ENCODE measurements around the gene GPBAR1.

The GPBAR1 gene

GRCh38 chr2:218244665-218245064 lies 16.1 kb upstream of the GPBAR1 start:
- no peak for DNase-seq (ENCODE audit: low read depth)

- DNase-seq (ENCODE audit: low read depth), result no peak
Measured at GRCh38 chr2:218245214-218245613, 15.6 kb upstream of the GPBAR1 start.

GRCh38 chr2:218249691-218250090 lies 11.1 kb upstream of the GPBAR1 start:
- DNase-seq (ENCODE audit: low read depth), result no peak

GRCh38 chr2:218252509-218253231 lies 8.1 kb upstream of the GPBAR1 start:
- peak; percentile 40 for DNase-seq (ENCODE audit: low read depth)

GRCh38 chr2:218253232-218253625 lies 7.6 kb upstream of the GPBAR1 start:
- no peak for DNase-seq (ENCODE audit: low read depth)

GRCh38 chr2:218255446-218255845 lies 5.4 kb upstream of the GPBAR1 start:
- DNase-seq (ENCODE audit: low read depth), result peak; percentile 52

- no peak for DNase-seq (ENCODE audit: low read depth)
Measured at GRCh38 chr2:218256612-218257350, 4.0 kb upstream of the GPBAR1 start.

GRCh38 chr2:218257390-218257981 lies 3.3 kb upstream of the GPBAR1 start:
- no peak for DNase-seq (ENCODE audit: low read depth)

- peak; percentile 47 for DNase-seq (ENCODE audit: low read depth)
Measured at GRCh38 chr2:218259099-218259961, 1.5 kb upstream of the GPBAR1 start.

GRCh38 chr2:218260166-218260565 lies 649 bp upstream of the GPBAR1 start:
- no peak for DNase-seq (ENCODE audit: low read depth)

GRCh38 chr2:218261423-218262236 lies 815 bp downstream of the GPBAR1 start:
- no peak for DNase-seq (ENCODE audit: low read depth)

GRCh38 chr2:218262237-218262600 lies 1.4 kb downstream of the GPBAR1 start:
- no peak for DNase-seq (ENCODE audit: low read depth)

- no peak for DNase-seq (ENCODE audit: low read depth)
Measured at GRCh38 chr2:218262631-218263586, 2.1 kb downstream of the GPBAR1 start.

- DNase-seq (ENCODE audit: low read depth), result no peak
Measured at GRCh38 chr2:218263817-218264641, 3.2 kb downstream of the GPBAR1 start.

GRCh38 chr2:218264773-218265561 lies 4.2 kb downstream of the GPBAR1 start:
- DNase-seq (ENCODE audit: low read depth), result no peak

- no peak for DNase-seq (ENCODE audit: low read depth)
Measured at GRCh38 chr2:218265626-218266025, 4.8 kb downstream of the GPBAR1 start.

- DNase-seq (ENCODE audit: low read depth), result no peak
Measured at GRCh38 chr2:218266316-218266979, 5.6 kb downstream of the GPBAR1 start.

- no peak for DNase-seq (ENCODE audit: low read depth)
Measured at GRCh38 chr2:218267259-218267658, 6.4 kb downstream of the GPBAR1 start.
